Measurements from ENCODE around the gene GSTCD.

GSTCD gene

DNA sequence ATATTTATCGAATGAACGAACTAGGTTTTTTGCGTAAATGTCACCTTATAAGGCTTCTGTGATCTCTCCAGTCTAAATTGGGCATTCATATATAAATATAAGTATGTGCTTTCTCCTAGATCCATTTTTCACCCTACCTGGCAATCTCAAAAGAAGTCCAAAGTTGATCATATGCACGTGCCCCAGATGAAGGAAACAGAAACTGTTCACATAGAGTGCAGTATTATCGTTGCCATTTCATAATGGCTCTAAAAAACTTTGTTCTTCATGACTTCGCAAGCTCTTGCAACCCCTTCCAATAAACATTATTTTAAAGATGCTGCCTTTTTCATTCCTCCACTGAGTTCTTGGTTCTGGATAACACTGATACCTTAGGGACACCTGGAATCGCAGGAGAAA is 803 bp upstream of the GSTCD start:
- Histone ChIP-seq H4K8ac (ENCODE audit: low read length) (no peak overlapping the region), H3K9me3 (ENCODE audit: control insufficient read depth, low read length) (no peaks in the 10 kb centered on the region), H2AK5ac (ENCODE audit: low read length, severe bottlenecking) (no peak overlapping the region), H2AFZ (ENCODE audit: low read depth, low read length) (no peak overlapping the region), H3K4me2 (ENCODE audit: low read length, poor library complexity, severe bottlenecking) (peak overlapping the region; percentile 89), H3K23ac (ENCODE audit: low read length in 2 of 2) (no peak overlapping the region), H3K27me3 (ENCODE audit: control insufficient read depth in 1 of 2, insufficient read depth in 1 of 2, low read length in 2 of 2) (no peaks in the 10 kb centered on the region), H3K18ac (ENCODE audit: low read depth in 1 of 2, low read length in 2 of 2) (peak overlapping the region; percentile 88 to 92), H3K4me1 (ENCODE audit: control insufficient read depth, insufficient read depth, low read depth, low read length) (no peaks in the 10 kb centered on the region), H3K79me1 (replicated peaks; ENCODE audit: low read length, poor library complexity, severe bottlenecking) (peaks cover 18% of the 10 kb centered on the region), H3K14ac (ENCODE audit: low read length in 2 of 2) (no peak overlapping the region), H4K91ac (ENCODE audit: low read length) (no peak overlapping the region), H3K36me3 (ENCODE audit: control insufficient read depth in 1 of 2, insufficient read depth in 2 of 2, low read depth in 1 of 2, low read length in 2 of 2) (peaks cover 0 to 8% of the 10 kb centered on the region in 2 experiments), H2BK5ac (ENCODE audit: low read depth, low read length, poor library complexity, severe bottlenecking) (no peak overlapping the region), H3K9ac (ENCODE audit: low read length) (peak overlapping the region; percentile 95), H2BK15ac (ENCODE audit: low read depth, poor library complexity, severe bottlenecking) (no peak overlapping the region), H2BK120ac (ENCODE audit: low read depth, low read length) (no peak overlapping the region), H3K27ac (ENCODE audit: low read length, poor library complexity, severe bottlenecking) (peak overlapping the region; percentile 90), H2BK12ac (ENCODE audit: low read length in 2 of 2) (no peak overlapping the region), H3K4me3 (ENCODE audit: insufficient read depth in 1 of 2, low read depth in 1 of 2, low read length in 2 of 2) (peak overlapping the region; percentile 96 to 100), H3K4ac (ENCODE audit: low read depth in 1 of 2, low read length in 2 of 2) (peak overlapping the region in 1 of 2 experiments; percentile 91)
- no peak for DNase-seq
- 7% methylated on average over 4 of the region's 7 CpGs for WGBS

DNA sequence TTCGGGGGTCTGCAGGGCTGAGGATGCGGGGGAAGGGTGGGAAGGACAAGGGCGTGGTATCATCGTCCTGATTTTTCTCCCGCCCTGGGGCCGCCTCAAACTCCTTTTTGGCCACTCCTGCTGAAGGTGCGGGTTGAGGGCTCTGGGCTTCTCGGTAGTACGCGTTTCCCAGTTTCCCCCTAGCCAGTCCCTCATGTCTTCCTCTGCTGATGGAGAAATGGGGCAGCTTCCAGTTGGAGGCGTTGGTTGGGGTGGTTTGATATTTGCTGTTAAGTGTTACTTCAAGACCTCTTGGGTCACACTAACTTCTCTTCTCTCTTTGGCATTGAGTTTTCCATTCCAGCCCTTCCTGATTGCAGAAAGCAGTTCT is 482 bp downstream of the GSTCD start:
- peak overlapping the region; percentile 34 for H4K91ac ChIP-seq (ENCODE audit: low read length)
- peaks cover 11% of the 10 kb centered on the region for H3K79me1 ChIP-seq (replicated peaks; ENCODE audit: low read length, poor library complexity, severe bottlenecking)
- no peaks in the 10 kb centered on the region for H3K9me3 ChIP-seq (ENCODE audit: control insufficient read depth, low read length)
- 0% methylated on average over 3 of the region's 11 CpGs for WGBS
- peak; percentile 58 for DNase-seq
- H2BK15ac ChIP-seq (ENCODE audit: low read depth, poor library complexity, severe bottlenecking), result no peak overlapping the region
- peak overlapping the region; percentile 96 to 100 for H3K4me3 ChIP-seq (ENCODE audit: insufficient read depth in 1 of 2, low read depth in 1 of 2, low read length in 2 of 2)
- peak overlapping the region; percentile 69 for H2BK5ac ChIP-seq (ENCODE audit: low read depth, low read length, poor library complexity, severe bottlenecking)
- peak overlapping the region; percentile 95 for H4K8ac ChIP-seq (ENCODE audit: low read length)
- no peak overlapping the region for H3K14ac ChIP-seq (ENCODE audit: low read length in 2 of 2)
- no peak overlapping the region for H2AK5ac ChIP-seq (ENCODE audit: low read length, severe bottlenecking)
- H3K9ac ChIP-seq (ENCODE audit: low read length), result peak overlapping the region; percentile 95
- no peak overlapping the region for H2BK120ac ChIP-seq (ENCODE audit: low read depth, low read length)
- H3K27me3 ChIP-seq (ENCODE audit: control insufficient read depth in 1 of 2, insufficient read depth in 1 of 2, low read length in 2 of 2), result no peaks in the 10 kb centered on the region
- H2BK12ac ChIP-seq (ENCODE audit: low read length in 2 of 2), result no peak overlapping the region
- no peaks in the 10 kb centered on the region for H3K4me1 ChIP-seq (ENCODE audit: control insufficient read depth, insufficient read depth, low read depth, low read length)
- H2AFZ ChIP-seq (ENCODE audit: low read depth, low read length), result peak overlapping the region; percentile 100
- H3K23ac ChIP-seq (ENCODE audit: low read length in 2 of 2), result no peak overlapping the region
- no peak overlapping the region for H3K27ac ChIP-seq (ENCODE audit: low read length, poor library complexity, severe bottlenecking)
- H3K36me3 ChIP-seq (ENCODE audit: control insufficient read depth in 1 of 2, insufficient read depth in 2 of 2, low read depth in 1 of 2, low read length in 2 of 2), result peaks cover 0 to 5% of the 10 kb centered on the region in 2 experiments
- H3K4ac ChIP-seq (ENCODE audit: low read depth in 1 of 2, low read length in 2 of 2), result no peak overlapping the region
- peak overlapping the region in 1 of 2 experiments; percentile 82 for H3K18ac ChIP-seq (ENCODE audit: low read depth in 1 of 2, low read length in 2 of 2)
- H3K4me2 ChIP-seq (ENCODE audit: low read length, poor library complexity, severe bottlenecking), result peak overlapping the region; percentile 85

DNA sequence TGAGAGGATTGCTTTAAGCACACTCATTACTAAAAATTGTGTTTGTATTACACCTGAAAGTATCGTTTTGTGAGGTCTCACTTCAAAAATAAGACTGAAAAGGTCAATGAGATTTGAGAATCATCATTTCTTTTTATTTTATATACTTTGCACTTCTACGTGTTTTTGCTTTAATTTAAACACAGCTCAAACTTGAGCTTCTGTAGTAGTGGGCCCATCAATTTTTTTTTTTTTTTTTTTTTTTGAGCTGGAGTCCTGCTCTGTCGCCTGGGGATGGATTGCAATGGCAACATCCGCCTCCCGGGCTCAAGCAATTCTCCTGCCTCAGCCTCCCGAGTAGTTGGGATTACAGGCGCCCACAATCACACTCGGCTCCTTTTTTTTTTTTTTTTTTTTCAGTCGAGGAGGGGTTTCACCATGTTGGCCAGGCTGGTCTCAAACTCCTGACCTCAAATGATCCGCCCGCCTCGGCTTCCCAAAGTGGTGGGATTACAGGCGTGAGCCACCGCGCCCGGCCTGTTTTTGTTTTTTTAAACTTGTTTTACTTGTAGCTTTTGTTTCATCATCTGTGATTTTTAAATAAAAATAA is 1.5 kb downstream of the GSTCD start:
- Histone ChIP-seq H3K9ac (ENCODE audit: low read length) (peak overlapping the region; percentile 95), H3K4me3 (ENCODE audit: insufficient read depth in 1 of 2, low read depth in 1 of 2, low read length in 2 of 2) (peak overlapping the region in 1 of 2 experiments; percentile 96), H3K23ac (ENCODE audit: low read length in 2 of 2) (no peak overlapping the region), H4K91ac (ENCODE audit: low read length) (no peak overlapping the region), H3K9me3 (ENCODE audit: control insufficient read depth, low read length) (no peaks in the 10 kb centered on the region), H2AFZ (ENCODE audit: low read depth, low read length) (no peak overlapping the region), H3K27me3 (ENCODE audit: control insufficient read depth in 1 of 2, insufficient read depth in 1 of 2, low read length in 2 of 2) (no peaks in the 10 kb centered on the region), H3K4ac (ENCODE audit: low read depth in 1 of 2, low read length in 2 of 2) (no peak overlapping the region), H3K27ac (ENCODE audit: low read length, poor library complexity, severe bottlenecking) (no peak overlapping the region), H2BK12ac (ENCODE audit: low read length in 2 of 2) (no peak overlapping the region), H2BK15ac (ENCODE audit: low read depth, poor library complexity, severe bottlenecking) (no peak overlapping the region), H3K4me2 (ENCODE audit: low read length, poor library complexity, severe bottlenecking) (no peak overlapping the region), H4K8ac (ENCODE audit: low read length) (no peak overlapping the region), H3K4me1 (ENCODE audit: control insufficient read depth, insufficient read depth, low read depth, low read length) (no peaks in the 10 kb centered on the region), H2BK5ac (ENCODE audit: low read depth, low read length, poor library complexity, severe bottlenecking) (no peak overlapping the region), H3K14ac (ENCODE audit: low read length in 2 of 2) (no peak overlapping the region), H3K18ac (ENCODE audit: low read depth in 1 of 2, low read length in 2 of 2) (no peak overlapping the region), H2BK120ac (ENCODE audit: low read depth, low read length) (no peak overlapping the region), H3K79me1 (replicated peaks; ENCODE audit: low read length, poor library complexity, severe bottlenecking) (peaks cover 9% of the 10 kb centered on the region), H2AK5ac (ENCODE audit: low read length, severe bottlenecking) (no peak overlapping the region), H3K36me3 (ENCODE audit: control insufficient read depth in 1 of 2, insufficient read depth in 2 of 2, low read depth in 1 of 2, low read length in 2 of 2) (no peaks in the 10 kb centered on the region)
- 93% methylated on average over 14 of the region's 16 CpGs for WGBS
- no peak for DNase-seq

DNA sequence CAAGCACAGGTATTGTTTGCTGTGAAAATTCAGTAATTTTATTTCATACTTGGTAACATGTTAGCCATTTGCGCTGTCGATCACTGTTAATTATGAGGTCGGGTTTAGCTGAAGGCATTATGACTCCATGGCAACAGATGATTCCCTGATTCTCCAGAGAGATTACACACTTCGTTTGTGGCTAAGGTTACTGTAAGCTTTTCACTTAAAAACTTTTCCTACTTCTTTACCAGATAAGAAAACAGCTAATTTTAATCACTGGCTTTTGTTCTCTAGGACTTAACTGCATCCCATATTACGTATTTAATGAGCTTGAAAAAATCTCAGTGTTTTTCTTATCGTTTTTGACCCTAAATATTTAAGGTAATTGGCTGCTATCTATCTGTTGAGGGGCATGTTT is 2.1 kb downstream of the GSTCD start:
- no peaks in the 10 kb centered on the region for H3K4me1 ChIP-seq (ENCODE audit: control insufficient read depth, insufficient read depth, low read depth, low read length)
- no peak overlapping the region for H3K4me2 ChIP-seq (ENCODE audit: low read length, poor library complexity, severe bottlenecking)
- no peaks in the 10 kb centered on the region for H3K9me3 ChIP-seq (ENCODE audit: control insufficient read depth, low read length)
- no peak overlapping the region for H3K4ac ChIP-seq (ENCODE audit: low read depth in 1 of 2, low read length in 2 of 2)
- no peaks in the 10 kb centered on the region for H3K27me3 ChIP-seq (ENCODE audit: control insufficient read depth in 1 of 2, insufficient read depth in 1 of 2, low read length in 2 of 2)
- no peak overlapping the region for H2AFZ ChIP-seq (ENCODE audit: low read depth, low read length)
- no peak overlapping the region for H3K27ac ChIP-seq (ENCODE audit: low read length, poor library complexity, severe bottlenecking)
- H3K36me3 ChIP-seq (ENCODE audit: control insufficient read depth in 1 of 2, insufficient read depth in 2 of 2, low read depth in 1 of 2, low read length in 2 of 2), result no peaks in the 10 kb centered on the region
- H2AK5ac ChIP-seq (ENCODE audit: low read length, severe bottlenecking), result no peak overlapping the region
- no peak overlapping the region for H2BK5ac ChIP-seq (ENCODE audit: low read depth, low read length, poor library complexity, severe bottlenecking)
- H4K91ac ChIP-seq (ENCODE audit: low read length), result no peak overlapping the region
- no peak overlapping the region for H3K18ac ChIP-seq (ENCODE audit: low read depth in 1 of 2, low read length in 2 of 2)
- H3K14ac ChIP-seq (ENCODE audit: low read length in 2 of 2), result no peak overlapping the region
- H2BK12ac ChIP-seq (ENCODE audit: low read length in 2 of 2), result no peak overlapping the region
- peak overlapping the region; percentile 95 for H3K9ac ChIP-seq (ENCODE audit: low read length)
- H3K23ac ChIP-seq (ENCODE audit: low read length in 2 of 2), result no peak overlapping the region
- no peak overlapping the region for H4K8ac ChIP-seq (ENCODE audit: low read length)
- H2BK15ac ChIP-seq (ENCODE audit: low read depth, poor library complexity, severe bottlenecking), result no peak overlapping the region
- peaks cover 9% of the 10 kb centered on the region for H3K79me1 ChIP-seq (replicated peaks; ENCODE audit: low read length, poor library complexity, severe bottlenecking)
- DNase-seq, result no peak
- no peak overlapping the region for H2BK120ac ChIP-seq (ENCODE audit: low read depth, low read length)
- no peak overlapping the region for H3K4me3 ChIP-seq (ENCODE audit: insufficient read depth in 1 of 2, low read depth in 1 of 2, low read length in 2 of 2)
- WGBS, result 87% methylated on average over 5 of the region's 6 CpGs

All from mesenchymal stem cell (in vitro differentiated cells and primary cell).